Cardiac fibroblast (primary cell): ENCODE results near the gene LY6G5B.

ENCODE experiments used
- DNase-seq, 2 donors: peaks; one replicate each; pipeline versions ENCODE4 v3.0.0 to v3.0.0-alpha.2; 2010; ENCODE audit warnings: low read depth in 2 of 2
- H3K4me3 ChIP-seq, 2 donors: replicated peaks in 1 of 2; 1 replicate in 1 of 2; 2 replicates in 1 of 2; pipeline ENCODE4 v1.5.1; 2011; ENCODE audit warnings: low read depth in 2 of 2, low read length in 2 of 2, mild to moderate bottlenecking in 2 of 2, moderate library complexity in 1 of 2
- CTCF ChIP-seq: IDR thresholded peaks from one replicate; pipeline ENCODE4 v1.5.1; 2011; ENCODE audit warnings: low read depth, mild to moderate bottlenecking, low read length, inconsistent platforms

The LY6G5B gene

GRCh38 chr6:31691078-31691463 lies 21.3 kb downstream of the LY6G5B start:
- TF ChIP-seq CTCF: no peak
- no peak for DNase-seq

DNA sequence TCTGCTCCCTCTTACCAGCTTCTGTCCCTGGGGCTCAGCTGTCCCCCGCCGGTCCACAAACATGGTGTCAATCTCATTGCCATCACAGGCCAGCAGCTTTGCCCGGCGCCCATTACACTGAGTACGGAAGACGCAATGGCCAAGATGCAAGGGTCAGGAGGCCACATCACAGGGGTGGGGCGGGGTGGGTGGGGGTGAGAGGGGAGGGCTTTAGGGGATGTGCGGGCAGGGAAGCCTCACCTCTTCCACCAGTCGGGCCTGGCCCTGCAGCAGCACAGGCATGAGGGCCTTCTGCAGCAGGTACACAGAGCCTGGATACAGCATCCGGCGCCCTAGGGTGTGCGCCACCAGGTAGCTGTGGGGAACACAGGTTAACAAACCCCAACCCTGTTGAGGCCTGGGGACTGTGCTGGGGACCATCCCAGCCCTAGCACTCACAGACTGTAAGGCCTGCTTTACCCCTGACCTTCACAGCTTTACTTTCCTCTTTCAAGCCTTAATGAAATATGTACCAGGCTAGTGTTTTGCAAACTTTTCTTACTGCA lies 21.9 kb downstream of the LY6G5B start:
- TF ChIP-seq CTCF: no peak
- DNase-seq: no peak
- H3K4me3 ChIP-seq: no peak overlapping the region

More at GRCh38 chr6:31691078-31691463, 21.3 kb downstream of the LY6G5B start:
- H3K4me3 ChIP-seq: no peak overlapping the region

GRCh38 chr6:31692353-31692752 lies 22.6 kb downstream of the LY6G5B start:
- no peak for TF ChIP-seq CTCF
- DNase-seq: no peak
- H3K4me3 ChIP-seq: no peak overlapping the region

DNA sequence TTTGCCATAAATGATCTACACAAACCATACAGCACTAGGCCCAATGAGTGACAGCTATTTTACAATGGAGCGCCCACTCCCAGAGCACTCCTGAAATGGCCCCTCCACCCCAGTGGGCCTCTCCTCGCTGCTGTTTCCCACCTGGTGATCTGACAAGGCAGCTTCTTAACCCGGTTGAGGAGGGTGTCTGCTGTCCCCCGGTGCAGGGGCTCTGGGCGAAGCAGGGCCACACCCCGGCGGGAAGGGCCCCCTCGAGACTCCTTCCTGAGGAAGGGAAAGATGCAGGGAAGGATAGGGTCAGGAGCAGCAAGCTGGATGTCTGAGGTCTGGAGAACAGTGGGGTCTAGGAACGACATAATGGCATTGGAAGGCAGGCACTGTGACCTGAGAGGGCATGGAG lies 23.1 kb downstream of the LY6G5B start:
- no peak overlapping the region for H3K4me3 ChIP-seq
- TF ChIP-seq CTCF: no peak
- DNase-seq: no peak

GRCh38 chr6:31693535-31693934 lies 23.8 kb downstream of the LY6G5B start:
- TF ChIP-seq CTCF: no peak
- no peak for DNase-seq
- no peak overlapping the region for H3K4me3 ChIP-seq

DNA sequence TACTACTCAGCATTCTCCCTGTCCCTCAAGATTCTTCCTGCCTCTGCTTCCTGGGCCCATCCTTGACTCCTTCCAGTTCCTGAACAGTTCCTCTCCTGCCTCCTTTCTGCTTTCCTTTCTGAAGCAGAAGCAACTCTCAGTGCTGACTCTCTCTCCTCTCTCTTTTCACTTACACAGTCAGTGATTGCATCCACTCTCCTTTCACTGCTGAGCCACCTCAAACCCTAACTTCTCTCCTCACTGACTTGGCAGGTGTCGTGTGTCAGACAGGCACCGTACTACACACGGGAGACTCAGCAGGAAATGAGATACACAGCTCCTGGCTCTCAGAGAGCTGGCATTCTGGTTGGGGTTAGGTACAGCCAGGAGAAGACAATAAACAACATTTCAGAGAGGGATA lies 27.8 kb downstream of the LY6G5B start:
- DNase-seq: peak in 1 of 2 donors; percentile 13
- no peak overlapping the region for H3K4me3 ChIP-seq
- no peak for TF ChIP-seq CTCF

DNA sequence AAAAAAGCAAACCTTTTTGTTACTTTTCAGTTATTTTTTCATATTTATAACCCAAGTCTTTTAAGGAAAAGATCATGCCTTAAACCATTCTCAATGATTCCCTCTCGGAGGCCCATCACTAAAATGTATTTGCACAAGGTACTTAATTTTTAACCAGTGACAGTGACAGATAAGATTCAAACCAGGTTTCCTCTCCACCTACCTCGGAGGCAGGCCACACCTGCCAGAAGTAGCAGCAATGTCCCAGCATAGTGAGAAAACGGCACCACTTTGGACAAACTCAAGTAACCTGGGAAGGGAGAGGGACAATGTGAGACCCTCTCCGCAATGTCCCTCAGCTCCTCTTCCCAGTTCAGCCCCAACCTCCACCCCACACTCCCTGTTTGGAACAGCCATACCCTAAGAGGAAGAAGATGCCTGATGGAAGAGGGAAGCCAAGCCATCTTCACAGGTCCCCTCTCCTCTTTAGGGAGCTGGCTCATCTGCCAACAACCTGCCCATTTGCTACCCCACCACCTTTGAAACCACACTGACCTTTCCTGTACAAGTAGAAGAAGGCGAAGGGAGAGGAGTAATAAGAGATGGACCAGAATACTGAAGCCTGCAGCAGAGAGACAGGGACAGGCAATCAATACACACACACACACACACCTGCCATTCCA lies 31.1 kb downstream of the LY6G5B start:
- H3K4me3 ChIP-seq: no peak overlapping the region
- no peak for DNase-seq
- TF ChIP-seq CTCF: no peak
